Vagina (tissue), 2 donors: Measurements from ENCODE around the gene TRIM39.

ENCODE experiments used
- POLR2AphosphoS5 ChIP-seq, 2 donors: sonication (generic); formaldehyde crosslinking; IDR thresholded peaks; one replicate each; pipeline ENCODE4 v1.9.0; 2017; ENCODE audit warnings: antibody characterized with exemption in 2 of 2, mild to moderate bottlenecking in 2 of 2, low read depth in 1 of 2; ENCODE audit not compliant: insufficient read depth in 1 of 2
- TF ChIP-seq, protein P1 (sequence below), 3 experiments: fragments of 450-650 bp in 2 of 3; fragments of 200-600 bp in 1 of 3; sonication (generic) in 1 of 3; IDR thresholded peaks; one replicate each; pipeline ENCODE4 v1.5.1; 2017 to 2019; ENCODE audit warnings: antibody characterized with exemption in 3 of 3, mild to moderate bottlenecking in 2 of 3, moderate library complexity in 2 of 3

DNA sequence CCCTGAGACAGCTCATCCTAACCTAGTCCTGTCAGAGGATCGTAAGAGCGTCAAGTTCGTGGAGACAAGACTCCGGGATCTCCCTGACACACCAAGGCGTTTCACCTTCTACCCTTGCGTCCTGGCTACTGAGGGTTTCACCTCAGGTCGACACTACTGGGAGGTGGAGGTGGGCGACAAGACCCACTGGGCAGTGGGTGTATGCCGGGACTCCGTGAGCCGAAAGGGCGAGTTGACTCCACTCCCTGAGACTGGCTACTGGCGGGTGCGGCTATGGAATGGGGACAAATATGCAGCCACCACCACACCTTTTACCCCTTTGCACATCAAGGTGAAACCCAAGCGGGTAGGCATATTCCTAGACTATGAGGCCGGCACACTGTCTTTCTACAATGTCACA, 15.0 kb downstream of the TRIM39 start:
- TF ChIP-seq, protein P1, sequence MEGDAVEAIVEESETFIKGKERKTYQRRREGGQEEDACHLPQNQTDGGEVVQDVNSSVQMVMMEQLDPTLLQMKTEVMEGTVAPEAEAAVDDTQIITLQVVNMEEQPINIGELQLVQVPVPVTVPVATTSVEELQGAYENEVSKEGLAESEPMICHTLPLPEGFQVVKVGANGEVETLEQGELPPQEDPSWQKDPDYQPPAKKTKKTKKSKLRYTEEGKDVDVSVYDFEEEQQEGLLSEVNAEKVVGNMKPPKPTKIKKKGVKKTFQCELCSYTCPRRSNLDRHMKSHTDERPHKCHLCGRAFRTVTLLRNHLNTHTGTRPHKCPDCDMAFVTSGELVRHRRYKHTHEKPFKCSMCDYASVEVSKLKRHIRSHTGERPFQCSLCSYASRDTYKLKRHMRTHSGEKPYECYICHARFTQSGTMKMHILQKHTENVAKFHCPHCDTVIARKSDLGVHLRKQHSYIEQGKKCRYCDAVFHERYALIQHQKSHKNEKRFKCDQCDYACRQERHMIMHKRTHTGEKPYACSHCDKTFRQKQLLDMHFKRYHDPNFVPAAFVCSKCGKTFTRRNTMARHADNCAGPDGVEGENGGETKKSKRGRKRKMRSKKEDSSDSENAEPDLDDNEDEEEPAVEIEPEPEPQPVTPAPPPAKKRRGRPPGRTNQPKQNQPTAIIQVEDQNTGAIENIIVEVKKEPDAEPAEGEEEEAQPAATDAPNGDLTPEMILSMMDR (IDR thresholded peaks at IDR 0.05) = no peak
- TF ChIP-seq POLR2AphosphoS5 (IDR thresholded peaks at IDR 0.05; ENCODE audit: insufficient read depth in 1 of 2, low read depth in 1 of 2) = no peak
